Neutrophil (primary cell): Measurements from ENCODE around the gene RRBP1.

Experiments
- H3K27ac ChIP-seq: fragments of 200-600 bp; sonication (generic); 2 replicates; pipeline ENCODE4 v1.5.1; 2016; ENCODE audit warnings: mild to moderate bottlenecking, moderate library complexity
- H3K27me3 ChIP-seq: fragments of 200-600 bp; sonication (generic); 2 replicates; pipeline ENCODE4 v1.6.0; 2016; ENCODE audit warnings: mild to moderate bottlenecking
- H3K36me3 ChIP-seq: fragments of 200-600 bp; sonication (generic); 2 replicates; pipeline ENCODE4 v1.5.1; 2017
- H3K4me1 ChIP-seq, 2 experiments: fragments of 200-600 bp in 1 of 2; sonication (generic) in 1 of 2; 1 replicate in 1 of 2; 2 replicates in 1 of 2; pipeline versions ENCODE4 v1.5.1 to v1.6.1; 2013 to 2016; ENCODE audit warnings: low read depth in 1 of 2, low read length in 1 of 2, mild to moderate bottlenecking in 1 of 2, moderate library complexity in 1 of 2; ENCODE audit not compliant: control insufficient read depth in 1 of 2, insufficient read depth in 1 of 2
- H3K4me3 ChIP-seq, 2 experiments: fragments of 200-600 bp in 1 of 2; sonication (generic) in 1 of 2; 1 replicate in 1 of 2; 2 replicates in 1 of 2; pipeline ENCODE4 v1.5.1; 2013 to 2016; ENCODE audit warnings: low read depth in 1 of 2, low read length in 1 of 2, mild to moderate bottlenecking in 1 of 2, moderate library complexity in 1 of 2
- H3K9me3 ChIP-seq: fragments of 200-600 bp; sonication (generic); 2 replicates; pipeline ENCODE4 v1.5.1; 2016
- CTCF ChIP-seq: fragments of 200-600 bp; sonication (generic); IDR thresholded peaks from 2 replicates; pipeline ENCODE4 v1.5.1; 2016; ENCODE audit warnings: antibody characterized with exemption

RRBP1 gene

GRCh38 chr20:17664025-17664633 is 17.9 kb downstream of the RRBP1 start:
- Histone ChIP-seq H3K36me3 (no peaks in the 10 kb centered on the region), H3K4me1 (peaks cover 0 to 7% of the 10 kb centered on the region in 2 experiments), H3K9me3 (no peaks in the 10 kb centered on the region), H3K27me3 (no peaks in the 10 kb centered on the region), H3K4me3 (no peak overlapping the region), H3K27ac (no peak overlapping the region)
- TF ChIP-seq CTCF, result no peak

GRCh38 chr20:17663486-17663885 is 18.6 kb downstream of the RRBP1 start:
- Histone ChIP-seq H3K4me1 (peaks cover 0 to 7% of the 10 kb centered on the region in 2 experiments), H3K27me3 (no peaks in the 10 kb centered on the region), H3K27ac (no peak overlapping the region), H3K4me3 (no peak overlapping the region), H3K36me3 (no peaks in the 10 kb centered on the region), H3K9me3 (no peaks in the 10 kb centered on the region)
- no peak for TF ChIP-seq CTCF

- Histone ChIP-seq H3K27me3 (no peaks in the 10 kb centered on the region), H3K36me3 (peaks cover 4% of the 10 kb centered on the region), H3K4me1 (peaks cover 0 to 7% of the 10 kb centered on the region in 2 experiments), H3K27ac (no peak overlapping the region), H3K4me3 (no peak overlapping the region), H3K9me3 (no peaks in the 10 kb centered on the region)
- no peak for TF ChIP-seq CTCF
Measured at GRCh38 chr20:17663040-17663399, 19.0 kb downstream of the RRBP1 start.

GRCh38 chr20:17662333-17663039 is 19.6 kb downstream of the RRBP1 start:
- Histone ChIP-seq H3K9me3 (no peaks in the 10 kb centered on the region), H3K4me1 (peaks cover 0 to 7% of the 10 kb centered on the region in 2 experiments), H3K27me3 (no peaks in the 10 kb centered on the region), H3K27ac (no peak overlapping the region), H3K4me3 (no peak overlapping the region), H3K36me3 (peaks cover 9% of the 10 kb centered on the region)
- TF ChIP-seq CTCF, result no peak

DNA sequence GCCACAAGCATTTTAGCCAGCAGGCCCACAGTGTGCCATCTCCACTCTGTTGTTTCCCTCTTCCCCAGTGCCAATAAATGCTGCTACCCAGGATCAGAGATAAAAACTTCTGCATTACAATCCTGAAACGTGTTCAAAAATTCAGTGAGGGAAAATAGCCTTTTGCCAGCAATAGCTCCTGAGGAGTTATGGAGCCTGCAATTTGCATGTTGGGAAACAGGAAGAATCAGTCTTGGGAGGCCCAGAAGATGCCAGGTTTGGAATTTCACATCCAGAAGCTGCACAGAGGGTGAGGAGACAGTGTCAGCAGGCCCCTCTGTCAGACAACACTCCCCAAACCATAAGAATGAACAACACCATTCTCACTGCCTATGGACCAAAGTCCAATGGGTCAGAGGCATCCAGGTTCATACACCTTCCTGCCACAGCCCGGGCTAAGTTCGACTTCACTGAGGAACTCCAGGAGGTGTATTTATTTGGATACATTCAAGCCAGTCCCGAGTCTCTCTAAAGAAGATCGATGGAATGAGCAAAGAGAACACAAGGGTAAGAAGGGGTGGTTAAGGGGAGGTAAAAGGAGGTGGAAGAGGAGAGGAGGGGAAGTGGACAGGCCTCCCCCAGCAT is 20.8 kb downstream of the RRBP1 start:
- Histone ChIP-seq H3K9me3 (no peaks in the 10 kb centered on the region), H3K4me1 (peaks cover 0 to 7% of the 10 kb centered on the region in 2 experiments), H3K4me3 (no peak overlapping the region), H3K27ac (no peak overlapping the region), H3K27me3 (no peaks in the 10 kb centered on the region), H3K36me3 (peaks cover 15% of the 10 kb centered on the region)
- TF ChIP-seq CTCF, result no peak
